GM23338 (cell line): ENCODE data around the gene PIK3R5.

Source experiments
- CREB1 ChIP-seq: fragments of 250-450 bp; sonication (Bioruptor Pico); IDR thresholded peaks from 2 replicates; pipeline ENCODE4 v1.5.0; 2020; ENCODE audit warnings: low read depth, mild to moderate bottlenecking, moderate library complexity
- CTCF ChIP-seq, 2 experiments: fragments of 200-600 bp in 1 of 2; sonication (generic) in 1 of 2; conservative IDR thresholded peaks; 2 replicates each; pipeline versions ENCODE4 v1.5.1 to v1.6.1; 2016 to 2017; ENCODE audit warnings: antibody characterized with exemption in 2 of 2, low read depth in 2 of 2, mild to moderate bottlenecking in 2 of 2, moderate library complexity in 1 of 2
- EZH2phosphoT487 ChIP-seq: fragments of 200-600 bp; sonication (generic); IDR thresholded peaks from one replicate; pipeline ENCODE4 v1.8.1; 2018; ENCODE audit warnings: antibody characterized with exemption; ENCODE audit not compliant: unreplicated experiment
- JUNB ChIP-seq: IDR thresholded peaks from one replicate; pipeline ENCODE4 v1.6.1; 2016; ENCODE audit warnings: antibody characterized with exemption; ENCODE audit not compliant: unreplicated experiment
- POLR2AphosphoS5 ChIP-seq: IDR thresholded peaks from 2 replicates; pipeline ENCODE4 v1.6.1; 2016; ENCODE audit warnings: antibody characterized with exemption, low read depth

GRCh38 chr17:8918807-8919465, 46.6 kb downstream of the PIK3R5 start:
- TF ChIP-seq CTCF (conservative IDR thresholded peaks at IDR 0.05; ENCODE audit: low read depth in 2 of 2) (no peak), POLR2AphosphoS5 (no peak), CREB1 (CRISPR knock-in tag) (no peak), EZH2phosphoT487 (no peak), JUNB (no peak)
